ENCODE measurements around the gene TMCC3. TPM values are rescaled to one million over a fixed set of nuclear protein-coding genes. Genes with fewer than 3 reads are reported as not detected.
A peak's percentile ranks its signal among the peaks of the same experiment; 100 is the strongest.
"Not testable (repeated sequence)": the region's sequence is repeated elsewhere in the genome, so short reads cannot be mapped to it uniquely, and the experiment has no call there.

TMCC3 gene
- total and polyA plus RNA-seq, 2 donors from 2014 or later = 6.7 to 14.7 TPM

GRCh38 chr12:94550964-94551363, 99.4 kb downstream of the TMCC3 start:
- TF ChIP-seq, protein P1, sequence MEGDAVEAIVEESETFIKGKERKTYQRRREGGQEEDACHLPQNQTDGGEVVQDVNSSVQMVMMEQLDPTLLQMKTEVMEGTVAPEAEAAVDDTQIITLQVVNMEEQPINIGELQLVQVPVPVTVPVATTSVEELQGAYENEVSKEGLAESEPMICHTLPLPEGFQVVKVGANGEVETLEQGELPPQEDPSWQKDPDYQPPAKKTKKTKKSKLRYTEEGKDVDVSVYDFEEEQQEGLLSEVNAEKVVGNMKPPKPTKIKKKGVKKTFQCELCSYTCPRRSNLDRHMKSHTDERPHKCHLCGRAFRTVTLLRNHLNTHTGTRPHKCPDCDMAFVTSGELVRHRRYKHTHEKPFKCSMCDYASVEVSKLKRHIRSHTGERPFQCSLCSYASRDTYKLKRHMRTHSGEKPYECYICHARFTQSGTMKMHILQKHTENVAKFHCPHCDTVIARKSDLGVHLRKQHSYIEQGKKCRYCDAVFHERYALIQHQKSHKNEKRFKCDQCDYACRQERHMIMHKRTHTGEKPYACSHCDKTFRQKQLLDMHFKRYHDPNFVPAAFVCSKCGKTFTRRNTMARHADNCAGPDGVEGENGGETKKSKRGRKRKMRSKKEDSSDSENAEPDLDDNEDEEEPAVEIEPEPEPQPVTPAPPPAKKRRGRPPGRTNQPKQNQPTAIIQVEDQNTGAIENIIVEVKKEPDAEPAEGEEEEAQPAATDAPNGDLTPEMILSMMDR (IDR thresholded peaks at IDR 0.05; ENCODE audit: borderline replicate concordance, extremely low read depth, insufficient read depth) = no peak
- FAIRE-seq = no peak
- no peaks in the 10 kb centered on the region for H3K9me3 ChIP-seq (ENCODE audit: control insufficient read depth in 2 of 3, insufficient read depth in 1 of 3, low read length in 3 of 3)

GRCh38 chr12:94548833-94549232, 101.5 kb downstream of the TMCC3 start:
- H3K4me1 ChIP-seq (ENCODE audit: control insufficient read depth in 2 of 3, insufficient read depth in 2 of 3, low read depth in 1 of 3, low read length in 3 of 3); H3K4me3 ChIP-seq (ENCODE audit: low read length in 3 of 3); H3K36me3 ChIP-seq (ENCODE audit: control insufficient read depth in 2 of 3, insufficient read depth in 3 of 3, low read length in 3 of 3); H3K9me3 ChIP-seq (ENCODE audit: control insufficient read depth in 2 of 3, insufficient read depth in 1 of 3, low read length in 3 of 3); FAIRE-seq; H3K27me3 ChIP-seq (ENCODE audit: control insufficient read depth, insufficient read depth, low read length); H3K27ac ChIP-seq (ENCODE audit: low read depth in 2 of 2, low read length in 2 of 2); H3K9ac ChIP-seq (ENCODE audit: low read length in 3 of 3); DNase-seq: not testable (repeated sequence)
- intact Hi-C loops (cut with DNase I) = loop anchor here (10.0 kb wide), 1 partner anchor 216 kb away; no protein-coding TSS in a partner anchor

More at GRCh38 chr12:94550964-94551363, 99.4 kb downstream of the TMCC3 start:
- H3K27me3 ChIP-seq (ENCODE audit: control insufficient read depth, insufficient read depth, low read length) = no peaks in the 10 kb centered on the region
- no peak overlapping the region for H3K4me3 ChIP-seq (ENCODE audit: low read length in 3 of 3)
- H3K36me3 ChIP-seq (ENCODE audit: control insufficient read depth in 2 of 3, insufficient read depth in 3 of 3, low read length in 3 of 3) = no peaks in the 10 kb centered on the region
- no peaks in the 10 kb centered on the region for H3K4me1 ChIP-seq (ENCODE audit: control insufficient read depth in 2 of 3, insufficient read depth in 2 of 3, low read depth in 1 of 3, low read length in 3 of 3)
- H3K27ac ChIP-seq (ENCODE audit: low read depth in 2 of 2, low read length in 2 of 2) = no peak overlapping the region
- intact Hi-C loops (cut with DNase I) = no loop called here
- H3K9ac ChIP-seq (ENCODE audit: low read length in 3 of 3) = no peak overlapping the region
- no peak for DNase-seq

DNA sequence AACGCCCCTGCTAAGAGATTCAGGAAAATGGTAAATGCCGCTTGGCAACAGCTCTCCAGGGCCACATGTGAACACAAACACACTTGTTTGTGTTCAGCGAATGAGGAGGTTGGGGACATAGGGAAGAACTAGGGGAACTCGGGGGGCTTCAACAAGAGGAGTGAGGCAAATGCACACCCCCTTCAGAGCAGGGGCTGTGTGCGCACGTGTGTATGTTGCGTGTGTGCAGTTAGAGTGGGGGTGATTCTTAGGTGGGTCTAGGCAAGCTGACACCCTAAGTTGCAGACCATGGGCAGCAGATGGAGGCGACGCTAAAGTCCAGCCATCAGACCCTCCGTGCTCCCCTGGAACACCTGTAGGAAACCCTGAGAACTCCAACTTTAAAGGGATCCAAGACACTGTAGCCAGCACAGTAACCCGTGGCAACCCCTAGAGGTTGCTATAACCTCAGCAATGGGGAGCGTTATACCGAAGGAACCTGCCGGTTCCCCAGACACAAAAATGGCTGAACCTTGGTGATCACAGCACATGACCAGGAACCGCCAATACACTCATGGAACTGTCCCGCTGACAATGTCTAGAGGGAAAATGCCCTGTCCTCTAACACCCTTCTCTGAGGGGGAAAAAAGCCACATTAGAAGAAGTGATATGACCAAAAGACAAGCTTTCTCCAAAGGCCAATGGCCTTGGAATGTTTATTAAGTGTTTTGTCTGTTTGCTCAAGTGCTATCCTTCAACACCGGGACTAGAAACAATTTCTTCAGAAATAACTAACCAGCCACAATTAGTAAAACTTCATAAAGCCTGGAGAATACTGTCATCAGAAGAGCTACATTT, 104.2 kb downstream of the TMCC3 start:
- TF ChIP-seq, protein P1 (IDR thresholded peaks at IDR 0.05; ENCODE audit: borderline replicate concordance, extremely low read depth, insufficient read depth) = peak; percentile 84
- Histone ChIP-seq H3K36me3 (ENCODE audit: control insufficient read depth in 2 of 3, insufficient read depth in 3 of 3, low read length in 3 of 3) (no peaks in the 10 kb centered on the region), H3K4me1 (ENCODE audit: control insufficient read depth in 2 of 3, insufficient read depth in 2 of 3, low read depth in 1 of 3, low read length in 3 of 3) (no peaks in the 10 kb centered on the region), H3K9me3 (ENCODE audit: control insufficient read depth in 2 of 3, insufficient read depth in 1 of 3, low read length in 3 of 3) (no peaks in the 10 kb centered on the region), H3K27ac (ENCODE audit: low read depth in 2 of 2, low read length in 2 of 2) (no peak overlapping the region), H3K4me3 (ENCODE audit: low read length in 3 of 3) (no peak overlapping the region), H3K27me3 (ENCODE audit: control insufficient read depth, insufficient read depth, low read length) (no peaks in the 10 kb centered on the region), H3K9ac (ENCODE audit: low read length in 3 of 3) (no peak overlapping the region)
- FAIRE-seq (no peak), DNase-seq (peak in 4 of 5 donors; percentile 65 to 83 (median 74))
- intact Hi-C loops (cut with DNase I) = loop anchor here (10.0 kb wide), 1 partner anchor 219 kb away; no protein-coding TSS in a partner anchor

DNA sequence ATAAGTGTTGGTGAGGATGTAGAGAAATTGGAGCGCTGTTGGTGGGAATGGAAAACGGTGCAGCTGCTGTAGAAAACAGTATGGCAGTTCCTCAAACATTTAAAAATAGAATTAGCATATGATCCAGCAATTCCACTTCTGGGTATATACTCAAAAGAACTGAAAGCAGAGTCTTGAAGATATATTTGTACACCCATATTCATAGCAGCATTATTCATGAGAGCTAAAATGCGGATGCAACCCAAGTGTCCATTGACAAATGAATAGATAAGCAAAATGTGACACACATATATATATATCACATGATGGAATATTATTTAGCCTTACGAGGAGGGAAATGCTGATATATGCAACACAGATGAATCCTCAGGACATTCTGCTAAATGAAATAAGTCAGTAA, 106.0 kb downstream of the TMCC3 start:
- Histone ChIP-seq H3K4me3 (ENCODE audit: low read length in 3 of 3) (no peak overlapping the region), H3K9ac (ENCODE audit: low read length in 3 of 3) (no peak overlapping the region), H3K27me3 (ENCODE audit: control insufficient read depth, insufficient read depth, low read length) (no peaks in the 10 kb centered on the region), H3K9me3 (ENCODE audit: control insufficient read depth in 2 of 3, insufficient read depth in 1 of 3, low read length in 3 of 3) (no peaks in the 10 kb centered on the region), H3K4me1 (ENCODE audit: control insufficient read depth in 2 of 3, insufficient read depth in 2 of 3, low read depth in 1 of 3, low read length in 3 of 3) (no peaks in the 10 kb centered on the region), H3K36me3 (ENCODE audit: control insufficient read depth in 2 of 3, insufficient read depth in 3 of 3, low read length in 3 of 3) (no peaks in the 10 kb centered on the region), H3K27ac (ENCODE audit: low read depth in 2 of 2, low read length in 2 of 2) (no peak overlapping the region)
- intact Hi-C loops (cut with DNase I) = loop anchor here (10.0 kb wide), 1 partner anchor 220 kb away; no protein-coding TSS in a partner anchor
- FAIRE-seq = no peak
- DNase-seq = no peak
- TF ChIP-seq, protein P1 (IDR thresholded peaks at IDR 0.05; ENCODE audit: borderline replicate concordance, extremely low read depth, insufficient read depth) = no peak
